ENCODE data around the gene SPATC1L.

Gene SPATC1L

DNA sequence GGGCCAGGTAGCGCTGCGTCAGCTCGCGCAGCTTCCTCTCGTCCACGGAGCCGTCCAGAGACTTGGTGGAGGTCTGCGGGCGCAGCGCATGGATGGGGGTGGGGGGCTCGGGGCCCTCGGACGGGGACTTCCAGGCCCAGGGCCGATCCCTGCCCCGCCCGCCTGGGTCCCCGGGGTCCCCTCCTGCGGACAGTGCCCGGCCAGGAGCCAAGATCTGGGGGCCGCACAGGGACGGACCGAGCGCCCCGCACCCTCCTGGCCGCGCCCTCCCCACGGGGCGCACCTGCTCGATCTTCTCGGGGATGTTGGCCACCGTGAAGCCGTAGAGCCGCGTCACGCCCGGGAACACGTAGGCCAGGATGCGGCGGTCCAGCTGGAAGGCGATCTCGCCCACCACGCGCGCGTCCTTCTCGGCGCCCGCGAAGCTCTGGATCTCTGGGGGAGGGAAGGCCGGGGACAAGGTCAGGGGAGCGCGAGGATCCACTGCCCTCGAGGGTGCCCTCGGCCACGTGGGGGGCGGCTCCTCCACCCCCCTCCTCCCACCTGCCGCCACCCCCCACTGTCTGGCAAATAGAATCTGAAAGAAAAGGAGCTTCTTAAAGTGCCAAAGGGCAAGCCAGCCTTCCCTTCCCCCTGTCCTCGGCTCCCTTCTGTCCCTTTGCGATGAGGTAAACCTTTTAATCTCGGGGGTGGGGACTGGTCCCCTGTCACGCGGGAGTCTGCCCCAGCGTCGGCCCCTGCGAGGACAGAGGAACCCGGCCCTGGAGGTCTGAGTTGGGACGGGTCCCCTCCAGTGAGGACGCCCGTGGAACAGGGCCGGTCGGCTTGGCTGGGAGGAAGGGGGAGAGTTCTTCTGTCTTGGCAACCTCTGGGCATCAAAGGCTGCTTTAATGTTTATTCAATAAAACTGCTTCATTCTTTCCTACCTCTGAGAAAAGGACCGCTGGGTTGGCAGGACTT, 22.3 kb downstream of the SPATC1L start:
- no peak for DNase-seq (ENCODE audit: low read depth in 2 of 2)

DNA sequence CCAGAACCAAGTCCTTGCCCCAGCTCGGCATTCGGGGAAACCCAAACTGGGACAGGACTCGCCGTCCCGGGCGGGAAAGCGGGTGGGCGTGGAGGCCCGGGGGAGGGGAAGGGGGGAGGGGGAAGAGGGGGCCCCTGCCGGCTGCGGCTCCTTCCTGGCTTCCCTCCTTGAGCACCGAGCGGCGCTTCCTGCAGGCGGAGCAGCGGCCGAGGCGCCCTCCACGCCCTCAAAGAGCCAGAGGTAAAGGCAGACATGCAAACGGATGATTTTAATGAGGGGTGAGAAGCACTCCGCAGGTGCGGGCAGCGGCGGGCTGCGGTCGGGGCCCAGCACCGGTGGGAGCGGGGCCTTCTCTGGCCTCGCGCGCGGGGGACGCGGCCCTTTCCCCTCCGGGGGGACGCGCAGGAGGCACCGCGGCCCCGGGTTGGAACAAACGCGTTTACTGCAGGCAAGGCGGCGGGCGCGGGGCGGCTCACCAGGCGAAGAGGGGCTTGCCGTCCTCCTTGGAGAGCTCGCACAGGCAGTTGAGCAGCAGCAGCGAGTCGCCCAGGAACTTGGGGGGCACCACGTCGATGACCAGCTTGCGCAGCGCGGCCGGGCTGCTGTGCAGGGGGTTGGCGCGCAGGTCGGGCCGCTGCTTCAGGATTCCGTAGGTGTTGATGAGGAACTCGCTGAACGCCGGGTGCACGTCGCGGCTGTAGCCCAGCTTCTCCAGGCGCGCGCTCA, 23.2 kb downstream of the SPATC1L start:
- DNase-seq (ENCODE audit: low read depth in 2 of 2): no peak

DNA sequence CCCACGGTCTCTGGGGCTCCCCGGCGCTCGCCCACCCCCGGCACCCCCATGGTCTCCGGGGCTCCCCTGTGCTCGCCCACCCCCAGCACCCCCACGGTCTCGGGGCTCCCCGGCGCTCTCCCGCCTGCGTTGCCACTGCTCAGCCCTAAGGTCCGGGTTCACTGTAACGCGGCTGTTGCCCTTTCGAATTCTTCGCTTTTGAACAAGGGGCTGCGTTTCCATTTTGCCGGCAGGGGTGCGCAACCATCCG, 23.7 kb downstream of the SPATC1L start:
- DNase-seq (ENCODE audit: low read depth in 2 of 2): no peak

DNA sequence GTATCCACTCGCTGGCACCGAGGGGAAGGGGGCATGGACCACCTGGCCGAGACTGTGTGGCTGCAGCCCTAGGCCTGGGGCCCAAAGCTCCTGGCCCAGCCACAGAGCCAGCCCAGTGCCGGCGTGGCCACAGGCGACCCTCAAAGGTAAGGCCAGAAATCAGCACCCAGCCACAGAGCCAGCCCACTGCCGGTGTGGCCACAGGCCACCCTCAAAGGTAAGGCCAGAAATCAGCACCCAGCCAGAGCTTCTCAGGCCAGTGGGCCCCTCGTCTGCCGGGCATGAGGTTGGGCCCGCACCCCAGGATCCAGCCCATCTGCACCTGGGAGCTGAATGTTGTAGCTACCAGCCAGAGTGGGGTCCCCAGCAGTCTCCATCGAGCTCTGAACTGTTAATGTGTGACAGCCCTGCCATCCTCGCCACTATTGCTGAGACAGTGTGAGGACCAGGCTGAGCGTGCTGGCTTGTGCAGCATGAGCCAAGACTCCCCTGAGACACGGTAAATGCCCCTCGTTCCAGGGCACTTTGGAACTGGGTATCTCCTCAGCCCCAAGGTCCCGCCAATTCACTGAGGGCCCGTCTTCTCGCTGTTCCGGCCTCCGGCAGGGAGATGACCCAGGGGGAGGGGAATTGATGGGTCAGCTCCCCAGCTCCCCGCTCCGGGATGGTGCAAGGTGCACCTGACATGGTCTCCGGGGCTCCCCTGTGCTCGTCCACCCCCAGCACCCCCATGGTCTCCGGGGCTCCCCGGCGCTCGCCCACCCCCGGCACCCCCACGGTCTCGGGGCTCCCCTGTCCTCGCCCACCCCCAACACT, 24.2 kb downstream of the SPATC1L start:
- DNase-seq (ENCODE audit: low read depth in 2 of 2): no peak

DNA sequence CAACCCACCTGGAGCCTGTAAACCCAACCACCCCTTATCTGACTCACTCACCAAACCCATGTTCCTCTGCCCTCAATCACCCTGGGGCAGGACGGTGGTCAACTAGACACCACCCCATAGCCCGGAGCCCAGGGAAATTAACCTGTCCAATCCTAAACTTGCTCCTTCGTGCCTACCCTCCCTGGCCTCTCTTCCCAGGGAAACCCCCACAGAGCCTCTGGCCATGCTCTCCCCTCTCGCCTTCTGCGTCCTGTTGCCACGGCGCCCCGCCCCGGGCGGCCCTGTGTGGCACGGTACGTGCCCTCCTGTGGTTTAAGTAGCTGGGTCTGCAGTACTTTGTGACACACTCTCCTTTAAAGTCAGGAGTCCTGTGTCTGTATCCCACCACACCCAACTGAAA, 24.9 kb downstream of the SPATC1L start:
- DNase-seq (ENCODE audit: low read depth in 2 of 2): no peak

DNA sequence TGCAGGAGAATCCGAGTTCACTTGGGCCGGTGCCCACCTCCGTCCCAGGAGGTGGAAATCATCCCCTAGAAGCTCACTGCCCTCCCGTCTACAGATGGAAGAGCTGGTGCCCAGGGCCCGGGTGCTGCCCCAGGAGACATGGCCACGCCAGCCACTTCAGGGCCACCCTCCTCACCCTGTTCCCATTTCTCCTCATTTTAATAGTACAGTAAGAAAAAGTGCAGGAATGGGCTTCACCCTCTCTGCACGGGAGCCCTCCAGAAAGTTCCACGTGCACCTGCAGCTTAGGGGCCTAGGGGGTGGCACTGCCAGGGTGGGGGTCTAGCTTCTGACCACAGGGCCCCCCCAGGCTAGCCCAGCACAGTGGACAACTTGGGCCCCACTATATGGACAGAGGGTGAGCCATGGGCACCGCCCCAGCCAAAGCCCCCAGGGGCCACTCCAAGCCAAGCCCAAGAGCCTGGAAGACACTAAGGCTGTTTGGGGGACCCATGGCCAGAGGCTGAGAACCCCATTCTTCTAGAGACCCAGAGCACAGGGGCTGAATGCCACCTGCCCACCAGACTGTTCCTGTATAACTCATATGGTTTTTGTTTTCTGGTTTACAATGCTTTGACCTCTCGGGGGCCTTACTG, 25.5 kb downstream of the SPATC1L start:
- DNase-seq (ENCODE audit: low read depth in 2 of 2): no peak

DNA sequence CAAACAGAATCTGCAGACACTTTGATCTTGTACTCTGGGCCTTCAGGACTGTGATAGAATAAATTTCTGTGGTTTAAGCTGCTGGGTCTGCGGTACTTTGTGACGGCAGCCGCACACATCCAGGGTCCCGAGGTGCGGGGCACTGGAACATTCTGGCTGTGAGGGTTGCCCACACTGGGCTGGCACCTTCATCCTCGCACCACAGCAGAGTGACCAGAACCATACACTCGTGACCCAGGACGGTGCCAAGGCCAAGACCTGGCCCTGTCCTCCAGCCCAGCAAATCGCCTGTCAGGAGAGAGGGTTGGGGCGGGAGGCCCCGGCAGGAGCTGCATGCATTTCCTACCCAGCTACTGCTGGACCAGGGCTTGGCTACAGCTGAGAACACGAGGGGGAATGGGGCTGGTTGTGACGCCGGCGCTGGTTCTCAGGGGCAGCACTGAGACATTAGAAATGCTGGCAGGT, 26.2 kb downstream of the SPATC1L start:
- DNase-seq (ENCODE audit: low read depth in 2 of 2): no peak

DNA sequence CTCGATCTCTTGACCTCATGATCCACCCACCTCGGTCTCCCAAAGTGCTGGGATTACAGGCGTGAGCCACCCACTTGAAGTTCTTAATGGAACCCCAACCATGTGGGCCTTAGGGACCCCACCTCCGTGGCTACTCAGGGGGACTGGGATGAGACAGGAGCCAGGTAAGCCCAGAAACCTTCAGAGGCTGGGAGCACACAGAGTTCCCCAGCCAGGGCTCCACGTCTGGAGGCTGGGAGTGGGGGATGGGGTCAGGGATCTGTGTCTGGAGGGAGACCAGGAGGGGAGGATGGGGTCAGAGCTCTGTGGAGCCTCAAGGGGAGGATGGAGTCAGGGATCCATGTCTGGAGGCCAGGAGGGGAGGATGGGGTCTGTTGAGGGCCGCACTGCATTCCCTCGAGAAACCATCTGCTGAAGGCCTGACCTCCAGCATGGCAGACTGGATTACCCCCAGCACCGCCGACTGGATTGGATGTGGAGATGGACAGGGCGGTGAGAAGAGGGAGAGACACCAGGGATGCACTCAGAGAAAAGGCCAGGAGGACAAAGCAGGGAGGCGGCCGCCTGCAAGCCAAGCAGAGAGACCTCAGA, 26.8 kb downstream of the SPATC1L start:
- no peak for DNase-seq (ENCODE audit: low read depth in 2 of 2)

DNA sequence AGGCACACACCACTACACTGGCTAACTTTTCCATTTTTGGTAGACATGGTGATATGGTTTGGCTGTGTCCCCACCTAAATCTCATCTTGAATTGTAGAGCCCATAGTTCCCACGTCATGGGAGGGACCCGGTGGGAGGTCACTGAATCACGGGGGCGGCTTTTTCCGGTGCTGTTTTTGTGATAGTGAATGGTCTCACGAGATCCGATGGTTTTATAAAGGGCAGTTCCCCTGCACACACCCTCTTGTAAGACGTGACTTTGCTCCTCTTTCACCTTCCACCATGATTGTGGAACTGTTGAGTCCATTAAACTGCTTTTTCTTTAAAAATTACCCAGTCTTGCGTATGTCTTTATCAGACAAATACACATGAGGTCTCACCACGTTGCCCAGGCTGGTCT, 27.6 kb downstream of the SPATC1L start:
- no peak for DNase-seq (ENCODE audit: low read depth in 2 of 2)

DNA sequence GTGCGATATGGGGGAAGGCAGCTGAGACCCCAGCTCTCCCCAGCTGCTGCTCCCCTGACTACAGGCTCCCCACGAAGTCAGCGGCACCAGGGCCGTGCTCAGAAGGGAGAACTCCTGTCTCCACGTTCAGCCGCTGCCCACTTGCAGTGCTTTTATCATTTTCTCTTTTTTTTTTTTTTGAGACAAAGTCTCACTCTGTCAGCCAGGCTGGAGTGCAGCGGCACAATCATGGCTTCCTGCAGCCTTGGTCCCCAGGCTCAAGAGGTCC, 27.9 kb downstream of the SPATC1L start:
- DNase-seq (ENCODE audit: low read depth in 2 of 2): no peak

DNA sequence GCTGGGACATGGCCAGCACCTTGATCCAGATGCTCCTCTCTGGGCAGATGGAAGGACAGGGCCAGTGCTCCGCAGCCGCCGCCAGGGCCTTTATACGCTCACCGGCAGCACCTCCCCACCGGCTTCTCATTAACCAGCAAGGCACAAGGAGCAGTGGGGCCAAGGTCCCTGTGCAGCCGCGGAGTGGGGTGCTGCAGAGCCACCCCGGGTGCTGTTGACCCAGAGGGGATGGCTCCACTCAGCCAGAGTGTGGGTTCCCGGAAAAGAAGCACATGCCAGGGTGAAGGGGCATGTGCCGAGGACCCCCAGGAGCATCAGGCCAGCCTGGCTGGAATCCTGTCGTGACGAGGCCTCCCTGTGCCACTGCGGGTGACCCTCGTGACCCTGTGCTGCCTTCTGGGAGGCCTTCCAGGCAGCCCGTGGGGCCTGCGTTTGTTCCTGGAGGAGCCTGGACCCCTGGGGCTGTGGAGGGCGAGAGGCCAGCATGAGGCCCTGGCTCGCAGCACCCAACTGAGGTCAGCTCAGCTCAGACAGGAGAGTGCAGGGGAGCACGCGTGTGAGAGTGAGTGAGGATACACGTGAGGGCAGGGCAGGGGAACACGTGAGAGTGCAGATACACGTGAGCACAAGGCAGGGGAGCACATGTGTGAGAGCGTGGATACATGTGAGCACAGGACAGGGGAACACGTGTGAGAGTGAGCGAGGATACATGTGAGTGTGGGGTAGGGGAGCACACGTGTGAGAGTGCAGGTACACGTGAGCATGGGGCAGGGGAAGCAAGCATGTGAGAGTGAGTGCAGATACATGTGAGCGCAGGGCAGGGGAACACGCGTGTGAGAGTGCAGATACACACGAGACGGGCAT, 28.5 kb downstream of the SPATC1L start, which contains the start of gene FTCD:
Gene FTCD, minus strand, starts transcription at position 66 of the 864 bp plus-strand sequence. Its CDS starts 56 bp downstream, at position 10.
- no peak for DNase-seq (ENCODE audit: low read depth in 2 of 2)

DNA sequence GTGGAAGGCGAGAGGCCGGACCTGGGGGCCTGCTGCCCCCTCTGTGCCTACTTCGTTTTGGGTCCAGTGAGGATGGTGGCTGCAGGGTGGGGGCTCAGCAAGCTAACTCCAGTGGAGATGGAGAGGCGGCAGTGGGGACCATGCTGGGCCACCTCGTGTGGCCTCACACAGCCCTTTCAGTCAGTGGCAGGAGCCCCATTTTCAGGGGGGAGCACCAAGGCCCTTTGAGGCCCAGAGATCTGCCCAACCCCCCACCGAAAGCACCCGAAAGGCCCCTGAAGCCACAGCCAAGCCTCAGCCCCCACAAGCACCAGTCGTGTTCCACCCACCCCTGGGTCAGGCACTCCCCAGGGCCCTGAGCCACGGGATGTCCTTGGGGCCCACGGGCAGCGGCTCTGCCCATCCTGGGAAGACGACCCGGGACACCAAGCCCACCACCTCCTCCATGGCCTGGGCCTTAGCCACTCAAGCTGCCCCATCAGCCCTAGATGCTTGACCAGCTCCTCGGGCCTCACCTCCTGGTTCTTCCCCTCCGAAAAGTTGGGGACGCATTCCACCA, 29.2 kb downstream of the SPATC1L start:
- no peak for DNase-seq (ENCODE audit: low read depth in 2 of 2)

DNA sequence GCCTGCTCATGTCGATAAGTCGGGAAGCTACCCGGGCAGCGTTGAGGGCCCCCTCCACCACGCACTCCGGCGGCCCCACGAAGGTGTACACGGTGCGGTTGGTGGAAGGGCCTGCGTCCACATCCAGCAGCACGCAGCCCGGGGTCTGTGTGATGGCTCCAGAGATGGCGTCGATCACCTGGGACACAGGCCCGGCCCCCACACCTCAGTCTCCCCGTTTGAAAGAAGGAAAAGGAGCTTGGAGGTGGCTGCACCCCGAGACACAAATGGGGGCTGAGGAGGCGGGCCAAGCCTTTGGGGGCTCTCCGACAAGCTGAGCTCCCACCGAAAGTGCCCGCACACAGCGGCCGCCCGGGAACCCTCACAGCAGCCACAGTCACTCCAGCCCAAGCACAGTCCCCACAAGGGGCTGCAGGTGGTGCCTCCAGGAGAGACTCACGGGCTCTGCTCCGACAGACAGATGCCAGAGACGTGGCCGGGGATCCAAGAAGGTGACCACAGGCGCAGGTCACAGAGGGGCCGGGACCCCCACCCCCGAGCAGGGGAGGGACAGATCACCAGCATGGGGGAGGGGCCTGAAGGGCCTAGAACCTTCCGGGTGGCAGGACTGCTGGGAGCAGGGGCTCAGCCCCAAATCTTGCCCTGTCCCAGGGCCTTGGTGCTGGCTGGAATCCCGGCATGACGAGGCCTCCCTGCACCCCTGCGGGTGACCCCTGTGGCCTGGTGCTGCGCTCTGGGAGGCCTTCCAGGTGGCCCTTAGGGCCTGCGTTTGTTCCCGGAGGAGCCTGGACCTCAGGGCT, 29.9 kb downstream of the SPATC1L start:
- no peak for DNase-seq (ENCODE audit: low read depth in 2 of 2)

DNA sequence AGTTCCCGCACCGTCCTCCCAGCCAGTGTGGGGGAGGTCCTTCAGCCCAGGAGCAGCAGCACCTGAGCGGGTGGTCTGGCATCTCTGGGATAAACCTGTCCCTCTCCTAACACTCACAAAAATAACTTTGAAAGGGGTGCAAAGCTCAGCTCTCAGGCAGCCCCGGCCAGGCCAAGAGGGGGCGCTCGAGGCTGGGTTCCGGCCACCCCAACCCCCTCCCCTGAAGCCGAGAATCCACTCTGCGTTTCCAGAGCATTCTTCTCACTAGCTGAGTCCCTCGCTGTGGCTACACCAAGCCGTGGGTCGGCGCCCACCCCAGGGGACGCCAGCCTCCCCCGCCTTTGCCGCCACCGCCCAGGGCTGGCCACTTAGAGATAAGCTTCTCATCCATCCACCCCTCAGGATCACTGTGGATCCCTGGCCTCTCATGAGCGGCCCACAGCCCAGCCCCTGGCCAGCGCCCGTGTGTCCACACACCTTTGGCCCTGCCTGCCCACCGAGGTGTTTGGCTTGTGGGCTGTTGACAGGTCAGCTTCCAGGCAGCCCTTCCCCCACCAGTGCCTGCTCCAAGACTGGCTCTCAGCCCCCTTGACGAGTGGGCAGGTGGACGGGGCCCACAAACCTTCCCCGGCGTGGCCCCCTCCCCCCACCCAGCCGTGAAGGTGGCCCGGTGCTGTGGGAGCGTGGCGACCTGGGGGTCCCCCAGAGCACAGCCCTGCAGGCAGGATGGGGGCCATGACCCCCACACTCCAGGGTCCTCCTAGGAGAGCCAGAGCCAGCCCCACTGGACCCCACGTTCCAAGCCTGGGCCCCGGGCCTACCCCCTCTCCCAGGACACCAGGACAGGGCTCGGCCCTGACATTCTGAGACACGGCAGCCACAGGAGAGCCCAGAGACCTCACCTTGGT, 30.8 kb downstream of the SPATC1L start:
- DNase-seq (ENCODE audit: low read depth in 2 of 2): peak in 1 of 2 donors; percentile 50

DNA sequence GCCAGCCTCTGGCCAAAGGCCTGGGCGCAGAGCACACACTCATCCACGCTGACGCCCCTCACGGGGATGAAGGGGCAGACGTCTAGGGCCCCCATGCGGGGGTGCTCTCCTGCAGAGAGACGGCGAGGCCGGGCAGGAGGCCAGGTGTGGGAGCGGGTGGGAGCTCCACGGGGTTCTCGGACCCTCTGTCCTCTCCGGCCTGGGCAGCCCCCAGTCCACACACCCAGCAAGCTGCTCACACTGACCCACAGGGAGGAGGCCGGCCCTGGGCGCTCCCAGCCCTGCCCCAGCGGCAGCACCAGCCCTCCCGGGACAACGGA, 31.4 kb downstream of the SPATC1L start:
- DNase-seq (ENCODE audit: low read depth in 2 of 2): no peak

DNA sequence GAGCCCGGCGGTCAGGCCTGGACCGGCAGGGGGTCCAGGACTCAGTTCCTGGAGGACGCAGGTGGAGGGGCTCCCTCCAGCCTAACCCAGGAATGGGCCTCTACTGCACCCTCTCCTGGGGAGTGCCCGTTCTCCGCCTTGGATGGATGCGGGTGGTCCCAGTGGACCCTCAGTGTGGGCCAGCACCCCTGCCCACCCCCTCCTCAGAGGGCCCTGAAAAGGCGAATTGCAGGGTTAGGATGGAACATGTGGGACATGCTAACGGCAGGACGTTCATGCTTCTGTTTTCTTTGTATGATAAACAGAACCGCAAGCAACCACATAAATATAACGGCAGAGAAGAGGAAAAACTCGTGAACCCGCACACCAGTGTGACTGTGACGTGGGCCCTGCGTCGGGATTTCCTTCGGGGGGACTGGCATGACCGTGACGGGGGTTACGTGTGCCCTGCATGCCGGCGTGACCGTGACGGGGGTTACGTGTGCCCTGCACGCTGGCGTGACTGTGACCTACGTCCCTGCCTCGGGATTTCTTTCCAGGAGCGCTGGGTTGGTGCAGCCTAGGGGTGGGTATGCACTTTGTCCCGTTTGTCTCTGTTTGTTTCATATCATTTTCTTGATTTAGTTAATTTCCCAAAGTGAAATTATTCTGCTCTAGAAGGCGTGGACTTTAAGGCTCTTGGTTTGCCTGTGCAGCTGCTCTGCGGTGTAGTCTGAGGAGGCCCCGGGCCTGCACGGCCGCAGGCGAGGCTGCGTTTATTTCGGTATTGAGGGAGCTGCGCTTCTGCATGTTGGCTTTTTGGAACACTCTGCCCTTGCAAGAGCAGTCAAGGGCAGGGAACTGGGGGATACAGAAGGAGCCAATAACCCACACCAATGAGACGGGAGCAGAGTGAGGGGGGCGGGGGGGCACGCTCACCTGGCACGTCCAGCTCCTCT, 32.0 kb downstream of the SPATC1L start:
- no peak for DNase-seq (ENCODE audit: low read depth in 2 of 2)

DNA sequence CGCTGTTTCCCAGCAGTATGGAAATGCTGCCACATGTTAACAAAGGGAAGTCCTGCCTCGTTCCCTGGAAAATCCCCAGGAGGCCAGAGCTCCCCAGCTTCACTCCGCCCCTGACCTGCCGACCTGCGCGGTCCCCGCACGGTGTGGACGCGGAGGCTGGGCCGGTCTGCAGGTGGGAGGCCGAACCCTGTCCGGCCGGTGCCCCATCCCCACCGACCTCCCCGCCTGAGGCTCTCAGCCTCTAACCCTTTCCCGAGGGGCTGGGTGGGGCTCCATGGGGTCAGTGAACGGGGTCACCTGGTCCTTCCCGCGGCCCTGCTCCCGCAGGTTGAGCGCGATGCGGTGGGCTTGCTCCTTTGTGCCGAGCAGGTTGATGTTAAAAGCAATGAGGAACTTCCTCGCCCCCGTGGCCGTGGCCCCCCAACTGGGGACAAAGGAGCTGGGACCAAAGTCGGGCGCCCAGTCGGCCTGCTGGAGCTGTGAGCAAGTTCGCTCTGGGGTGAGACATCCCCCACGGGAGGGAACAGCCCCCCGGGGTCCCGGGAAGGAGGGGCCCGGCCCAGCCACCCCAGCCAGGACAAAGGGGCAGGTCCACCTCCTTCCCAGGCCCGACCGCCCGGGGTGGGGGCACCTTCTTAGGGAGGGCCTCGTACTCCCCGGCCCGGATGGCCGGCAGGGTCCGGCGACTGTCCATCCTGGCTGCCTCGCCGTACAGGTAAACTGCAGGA, 32.8 kb downstream of the SPATC1L start:
- no peak for DNase-seq (ENCODE audit: low read depth in 2 of 2)

Data from stimulated activated CD4-positive, alpha-beta T cell treated with anti-CD3 and anti-CD28 coated beads, Interleukin-1b, Interleukin-23, amount 100 ng/mL, for 4 hours (primary cell).